Neuronal stem cell (in vitro differentiated cells): ENCODE measurements around the gene PPIL6.

Experiments
- DNase-seq: peaks from one replicate; pipeline ENCODE4 v3.0.0-alpha.2; 2013; ENCODE audit warnings: low spot score
- H2AFZ ChIP-seq: one replicate; pipeline ENCODE4 v1.6.1; 2013; ENCODE audit warnings: mild to moderate bottlenecking, low read length, inconsistent platforms
- H2AK5ac ChIP-seq: 2 replicates; pipeline ENCODE4 v1.6.1; 2013; ENCODE audit warnings: low read depth, mild to moderate bottlenecking, inconsistent platforms, low read length, moderate library complexity, mixed read lengths
- H2BK120ac ChIP-seq: 2 replicates; pipeline ENCODE4 v1.6.1; 2013; ENCODE audit warnings: low read depth, mild to moderate bottlenecking, inconsistent platforms, low read length, moderate library complexity, mixed read lengths
- H2BK12ac ChIP-seq: one replicate; pipeline ENCODE4 v1.6.1; 2013; ENCODE audit warnings: low read length, inconsistent platforms
- H2BK15ac ChIP-seq: 2 replicates; pipeline ENCODE4 v1.6.1; 2013; ENCODE audit warnings: mild to moderate bottlenecking, low read length, inconsistent platforms, mixed read lengths
- H2BK5ac ChIP-seq: one replicate; pipeline ENCODE4 v1.6.1; 2013; ENCODE audit warnings: inconsistent platforms, mild to moderate bottlenecking, low read length, moderate library complexity
- H3K14ac ChIP-seq: one replicate; pipeline ENCODE4 v1.6.1; 2013; ENCODE audit warnings: low read length, inconsistent platforms
- H3K18ac ChIP-seq: 2 replicates; pipeline ENCODE4 v1.6.1; 2013; ENCODE audit warnings: low read length, inconsistent platforms
- H3K23ac ChIP-seq: 2 replicates; pipeline ENCODE4 v1.6.1; 2013; ENCODE audit warnings: low read depth, mild to moderate bottlenecking, mixed read lengths, low read length, inconsistent platforms; ENCODE audit not compliant: poor library complexity
- H3K27ac ChIP-seq: replicated peaks from 3 replicates; pipeline ENCODE4 v1.5.1; 2013; ENCODE audit warnings: low read length, inconsistent platforms
- H3K27me3 ChIP-seq, 3 experiments: 2 replicates each; pipeline ENCODE4 v1.6.1; 2013; ENCODE audit warnings: low read length in 3 of 3, mild to moderate bottlenecking in 2 of 3, inconsistent platforms in 1 of 3, low read depth in 1 of 3, mixed read lengths in 1 of 3, moderate library complexity in 1 of 3; ENCODE audit not compliant: control insufficient read depth in 3 of 3, insufficient read depth in 3 of 3
- H3K36me3 ChIP-seq, 2 donors: replicated peaks in 1 of 2; 2 replicates each; pipeline ENCODE4 v1.6.1; 2013; ENCODE audit warnings: low read length in 2 of 2; ENCODE audit not compliant: control insufficient read depth in 2 of 2, insufficient read depth in 2 of 2
- H3K4ac ChIP-seq: 2 replicates; pipeline ENCODE4 v1.6.1; 2013; ENCODE audit warnings: inconsistent platforms, mild to moderate bottlenecking, low read length, moderate library complexity
- H3K4me1 ChIP-seq, 2 donors: 1 replicate in 1 of 2; 2 replicates in 1 of 2; pipeline ENCODE4 v1.6.1; 2013; ENCODE audit warnings: low read length in 2 of 2, low read depth in 1 of 2; ENCODE audit not compliant: control insufficient read depth in 2 of 2, insufficient read depth in 1 of 2
- H3K4me2 ChIP-seq: one replicate; pipeline ENCODE4 v1.6.1; 2013; ENCODE audit warnings: mild to moderate bottlenecking, low read length, inconsistent platforms; ENCODE audit not compliant: insufficient read depth, poor library complexity, severe bottlenecking
- H3K4me3 ChIP-seq, 2 donors: 2 replicates each; pipeline ENCODE4 v1.5.1; 2013; ENCODE audit warnings: low read length in 2 of 2, mild to moderate bottlenecking in 2 of 2, inconsistent platforms in 1 of 2, moderate library complexity in 1 of 2
- H3K79me1 ChIP-seq: one replicate; pipeline ENCODE4 v1.6.1; 2013; ENCODE audit warnings: low read depth, mild to moderate bottlenecking, inconsistent platforms, low read length, moderate library complexity
- H3K9ac ChIP-seq: one replicate; pipeline ENCODE4 v1.6.1; 2013; ENCODE audit warnings: mild to moderate bottlenecking, low read depth, low read length, inconsistent platforms; ENCODE audit not compliant: poor library complexity
- H3K9me3 ChIP-seq, 2 donors: replicated peaks in 1 of 2; 2 replicates each; pipeline versions ENCODE3 to v1.6.1; 2013; ENCODE audit warnings: low read length in 2 of 2, mild to moderate bottlenecking in 2 of 2, inconsistent platforms in 1 of 2, low read depth in 1 of 2, mixed read lengths in 1 of 2, moderate library complexity in 1 of 2; ENCODE audit not compliant: control insufficient read depth in 2 of 2, insufficient read depth in 1 of 2
- H4K8ac ChIP-seq: one replicate; pipeline ENCODE4 v1.6.1; 2013; ENCODE audit warnings: low read depth, mild to moderate bottlenecking, inconsistent platforms, low read length, moderate library complexity
- H4K91ac ChIP-seq: one replicate; pipeline ENCODE4 v1.6.1; 2013; ENCODE audit warnings: low read length, low read depth, mild to moderate bottlenecking, inconsistent platforms; ENCODE audit not compliant: poor library complexity
- WGBS, 2 donors: extraction: QIAGEN DNeasy Blood & Tissue Kit; methylation state at CpG; one replicate each; pipeline ENCODE4 v1.1.7; 2013; ENCODE audit warnings: missing lambda C conversion rate in 2 of 2, mixed read lengths in 1 of 2; ENCODE audit not compliant: insufficient read length in 2 of 2, insufficient replicate concordance in 1 of 2; ENCODE audit errors: extremely low coverage in 2 of 2; 5-methylcytosine and 5-hydroxymethylcytosine counted together

PPIL6 gene

DNA sequence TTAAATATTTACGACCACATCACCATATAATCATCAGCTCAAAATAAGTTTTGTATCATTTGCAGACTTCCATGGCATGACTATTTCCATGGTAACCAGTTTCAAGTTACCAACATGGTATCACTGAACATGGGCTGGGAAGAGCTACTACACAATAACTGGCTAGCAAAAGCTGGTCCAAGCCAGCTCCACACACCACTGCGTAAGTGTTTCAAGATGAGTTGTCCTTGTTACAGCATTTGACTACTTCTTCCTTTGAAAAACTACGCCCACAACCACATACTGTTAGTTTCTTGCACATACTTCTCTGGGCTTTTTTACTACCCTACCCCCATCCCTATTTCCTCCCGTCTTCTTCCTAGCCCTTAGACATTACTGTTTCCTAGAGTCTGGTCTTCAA lies 66.7 kb downstream of the PPIL6 start:
- H3K27ac ChIP-seq = no peak overlapping the region
- no peak overlapping the region for H3K4ac ChIP-seq
- no peaks in the 10 kb centered on the region for H3K27me3 ChIP-seq
- WGBS, 2 donors = no CpG with 5 or more reads among the region's 4 CpGs
- H3K18ac ChIP-seq = no peak overlapping the region
- H3K4me2 ChIP-seq = no peak overlapping the region
- no peak overlapping the region for H2BK5ac ChIP-seq
- H2AK5ac ChIP-seq = no peak overlapping the region
- H2BK15ac ChIP-seq = no peak overlapping the region
- no peaks in the 10 kb centered on the region for H3K4me1 ChIP-seq
- no peak overlapping the region for H4K8ac ChIP-seq
- no peaks in the 10 kb centered on the region for H3K79me1 ChIP-seq
- peaks cover 18 to 100% of the 10 kb centered on the region in 2 donors for H3K36me3 ChIP-seq
- H3K9me3 ChIP-seq = no peaks in the 10 kb centered on the region
- H3K23ac ChIP-seq = no peak overlapping the region
- H3K4me3 ChIP-seq = no peak overlapping the region
- H2AFZ ChIP-seq = no peak overlapping the region
- H4K91ac ChIP-seq = no peak overlapping the region
- no peak overlapping the region for H2BK12ac ChIP-seq
- H3K9ac ChIP-seq = no peak overlapping the region
- no peak for DNase-seq
- no peak overlapping the region for H3K14ac ChIP-seq
- H2BK120ac ChIP-seq = no peak overlapping the region

GRCh38 chr6:109373331-109373730 lies 67.1 kb downstream of the PPIL6 start:
- Histone ChIP-seq H3K4me2 (no peak overlapping the region), H2BK5ac (no peak overlapping the region), H3K4me1 (no peaks in the 10 kb centered on the region), H3K14ac (no peak overlapping the region), H2BK12ac (no peak overlapping the region), H3K9me3 (no peaks in the 10 kb centered on the region), H3K79me1 (no peaks in the 10 kb centered on the region), H3K27ac (no peak overlapping the region), H2BK15ac (no peak overlapping the region), H3K4me3 (no peak overlapping the region), H2AFZ (no peak overlapping the region), H2BK120ac (no peak overlapping the region), H3K36me3 (peaks cover 18 to 100% of the 10 kb centered on the region in 2 donors), H3K9ac (no peak overlapping the region), H4K91ac (no peak overlapping the region), H3K23ac (no peak overlapping the region), H3K18ac (no peak overlapping the region), H3K4ac (no peak overlapping the region), H2AK5ac (no peak overlapping the region), H3K27me3 (no peaks in the 10 kb centered on the region), H4K8ac (no peak overlapping the region)
- DNase-seq = no peak
- no CpG with 5 or more reads among the region's 4 CpGs for WGBS, 2 donors

GRCh38 chr6:109372130-109372529 lies 68.3 kb downstream of the PPIL6 start:
- H3K14ac ChIP-seq = no peak overlapping the region
- no peak overlapping the region for H3K18ac ChIP-seq
- no peaks in the 10 kb centered on the region for H3K4me1 ChIP-seq
- no peak overlapping the region for H2BK5ac ChIP-seq
- no peak overlapping the region for H2AK5ac ChIP-seq
- no peaks in the 10 kb centered on the region for H3K27me3 ChIP-seq
- H3K23ac ChIP-seq = no peak overlapping the region
- H3K27ac ChIP-seq = no peak overlapping the region
- H4K91ac ChIP-seq = no peak overlapping the region
- no peak overlapping the region for H4K8ac ChIP-seq
- no peak overlapping the region for H3K4me3 ChIP-seq
- H3K9me3 ChIP-seq = no peaks in the 10 kb centered on the region
- no peak overlapping the region for H3K4me2 ChIP-seq
- H3K9ac ChIP-seq = no peak overlapping the region
- H2BK12ac ChIP-seq = no peak overlapping the region
- no CpG with 5 or more reads among the region's 2 CpGs for WGBS, 2 donors
- H2BK15ac ChIP-seq = no peak overlapping the region
- no peak overlapping the region for H3K4ac ChIP-seq
- H2AFZ ChIP-seq = no peak overlapping the region
- no peak overlapping the region for H2BK120ac ChIP-seq
- DNase-seq = no peak
- no peaks in the 10 kb centered on the region for H3K79me1 ChIP-seq
- H3K36me3 ChIP-seq = peaks cover 18 to 100% of the 10 kb centered on the region in 2 donors

- H2BK120ac ChIP-seq = no peak overlapping the region
- H3K27me3 ChIP-seq = no peaks in the 10 kb centered on the region
- H2BK5ac ChIP-seq = no peak overlapping the region
- no peak overlapping the region for H3K4me3 ChIP-seq
- H2BK12ac ChIP-seq = no peak overlapping the region
- WGBS, 2 donors = no CpG with 5 or more reads among the region's 3 CpGs
- no peak for DNase-seq
- no peak overlapping the region for H3K9ac ChIP-seq
- no peak overlapping the region for H3K4ac ChIP-seq
- no peak overlapping the region for H2BK15ac ChIP-seq
- H2AK5ac ChIP-seq = no peak overlapping the region
- H4K8ac ChIP-seq = no peak overlapping the region
- no peak overlapping the region for H3K14ac ChIP-seq
- H3K27ac ChIP-seq = no peak overlapping the region
- H3K4me1 ChIP-seq = no peaks in the 10 kb centered on the region
- no peaks in the 10 kb centered on the region for H3K79me1 ChIP-seq
- no peak overlapping the region for H4K91ac ChIP-seq
- H3K23ac ChIP-seq = no peak overlapping the region
- H3K9me3 ChIP-seq = no peaks in the 10 kb centered on the region
- H3K4me2 ChIP-seq = no peak overlapping the region
- H3K36me3 ChIP-seq = peaks cover 14 to 100% of the 10 kb centered on the region in 2 donors
- H2AFZ ChIP-seq = no peak overlapping the region
- H3K18ac ChIP-seq = no peak overlapping the region
Measured at GRCh38 chr6:109370792-109371191, 69.6 kb downstream of the PPIL6 start.
